ENCODE data around the gene SETBP1.

DNA sequence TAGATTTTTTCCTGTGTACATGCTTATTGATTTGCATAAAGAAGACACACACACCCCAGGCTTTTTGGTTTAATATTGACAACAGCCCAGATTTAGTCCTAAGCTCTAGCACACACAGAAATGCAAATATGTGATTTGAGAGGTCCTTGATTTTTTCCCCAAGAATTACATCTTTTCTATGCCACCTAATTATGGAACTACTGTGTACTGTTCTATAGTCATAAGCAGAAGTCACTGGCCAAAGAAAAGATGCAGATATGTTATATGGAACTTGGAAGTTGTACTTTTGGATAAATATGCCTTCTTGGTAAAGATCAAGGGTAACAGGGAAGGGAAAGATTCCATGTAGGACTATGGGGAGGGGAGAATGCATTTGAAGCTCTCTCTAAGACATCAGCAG lies 105.6 kb downstream of the SETBP1 start:
- no peak for TF ChIP-seq CTCF (IDR thresholded peaks at IDR 0.05)
- TF ChIP-seq EP300 (IDR thresholded peaks at IDR 0.05), result no peak
- TF ChIP-seq POLR2A (IDR thresholded peaks at IDR 0.05), result no peak
